Lower lobe of right lung (tissue), 2 donors: ENCODE results near the gene NCOA3. TPM values are rescaled to one million over a fixed set of nuclear protein-coding genes. Genes with fewer than 3 reads are reported as not detected.

Source experiments
- ATAC-seq, 2 donors: fragments of 200-7000 bp; cut with Tn5 transposase; one replicate each; pipeline ENCODE4 v1.9.1; 2020 to 2022; ENCODE audit warnings: mild to moderate bottlenecking in 2 of 2, moderate library complexity in 2 of 2
- DNase-seq: peaks from one replicate; pipeline ENCODE4 v3.0.0-alpha.2; 2020
- H3K27ac ChIP-seq: fragments of 200-600 bp; one replicate; pipeline ENCODE4 v1.8.0; 2022
- H3K27me3 ChIP-seq: fragments of 200-600 bp; one replicate; pipeline ENCODE4 v1.8.0; 2022; ENCODE audit warnings: low read depth
- H3K36me3 ChIP-seq: fragments of 200-600 bp; one replicate; pipeline ENCODE4 v1.8.0; 2022; ENCODE audit warnings: mild to moderate bottlenecking
- H3K4me1 ChIP-seq: fragments of 200-600 bp; one replicate; pipeline ENCODE4 v1.8.0; 2022
- H3K4me3 ChIP-seq: fragments of 200-600 bp; one replicate; pipeline ENCODE4 v1.8.0; 2022; ENCODE audit warnings: mild to moderate bottlenecking
- H3K9me3 ChIP-seq: fragments of 200-600 bp; one replicate; pipeline ENCODE4 v1.8.0; 2022
- CTCF ChIP-seq: fragments of 200-600 bp; IDR thresholded peaks from one replicate; pipeline ENCODE4 v1.8.0; 2022; ENCODE audit warnings: antibody characterized with exemption, mild to moderate bottlenecking
- intact Hi-C: fragments of 100-400 bp; cut with DNase I; formaldehyde crosslinking; loops from one replicate; pipeline ENCODE4 v1.11.0; 2022
- total RNA-seq: library from RNA; stranded (reverse); fragmentation: NEBNext Ultra II Directional; extraction: Animal tissue kit (Norgen Biotek cat#: 25700); gene quantifications from one replicate; pipeline ENCODE4 v1.2.1, GENCODE V29; 2021
- donor health status: DM: no; HTN: yes; CAD: no; lungs with severe emphysema.

The NCOA3 gene
- total RNA-seq, 1 donor from 2014 or later, result 42.1 TPM

- ATAC-seq (no peak), DNase-seq (no peak)
- Histone ChIP-seq H3K4me3 (no peak overlapping the region), H3K9me3 (no peaks in the 10 kb centered on the region), H3K36me3 (no peaks in the 10 kb centered on the region), H3K27me3 (no peaks in the 10 kb centered on the region), H3K4me1 (peaks cover 24% of the 10 kb centered on the region), H3K27ac (no peak overlapping the region)
- intact Hi-C loops, result no loop called here
- no peak for TF ChIP-seq CTCF
These were observed 81.9 kb downstream of the NCOA3 start for GRCh38 chr20:47583551-47583950.

- Histone ChIP-seq H3K27me3 (no peaks in the 10 kb centered on the region), H3K4me3 (no peak overlapping the region), H3K27ac (no peak overlapping the region), H3K9me3 (no peaks in the 10 kb centered on the region), H3K36me3 (peaks cover under 1% of the 10 kb centered on the region), H3K4me1 (peaks cover 7% of the 10 kb centered on the region)
- DNase-seq (no peak), ATAC-seq (no peak)
- no peak for TF ChIP-seq CTCF
- intact Hi-C loops, result no loop called here
These were observed 83.5 kb downstream of the NCOA3 start for GRCh38 chr20:47585087-47585747.

GRCh38 chr20:47586649-47587294 is 85.1 kb downstream of the NCOA3 start:
- H3K4me3 ChIP-seq, result no peak overlapping the region
- intact Hi-C loops, result no loop called here
- no peaks in the 10 kb centered on the region for H3K9me3 ChIP-seq
- H3K36me3 ChIP-seq, result peaks cover 6% of the 10 kb centered on the region
- H3K4me1 ChIP-seq, result peaks cover 6% of the 10 kb centered on the region
- DNase-seq (no peak), ATAC-seq (no peak)
- H3K27ac ChIP-seq, result no peak overlapping the region
- no peaks in the 10 kb centered on the region for H3K27me3 ChIP-seq
- no peak for TF ChIP-seq CTCF

GRCh38 chr20:47588158-47588557 is 86.5 kb downstream of the NCOA3 start:
- TF ChIP-seq CTCF, result no peak
- H3K27me3 ChIP-seq, result no peaks in the 10 kb centered on the region
- H3K4me1 ChIP-seq, result peaks cover 6% of the 10 kb centered on the region
- ATAC-seq (no peak), DNase-seq (no peak)
- H3K36me3 ChIP-seq, result peaks cover 6% of the 10 kb centered on the region
- no peak overlapping the region for H3K4me3 ChIP-seq
- H3K27ac ChIP-seq, result no peak overlapping the region
- intact Hi-C loops, result no loop called here
- H3K9me3 ChIP-seq, result no peaks in the 10 kb centered on the region

- intact Hi-C loops, result no loop called here
- H3K27me3 ChIP-seq, result no peaks in the 10 kb centered on the region
- TF ChIP-seq CTCF, result no peak
- peaks cover 9% of the 10 kb centered on the region for H3K36me3 ChIP-seq
- H3K4me1 ChIP-seq, result no peaks in the 10 kb centered on the region
- no peak overlapping the region for H3K4me3 ChIP-seq
- no peaks in the 10 kb centered on the region for H3K9me3 ChIP-seq
- no peak overlapping the region for H3K27ac ChIP-seq
- ATAC-seq (no peak), DNase-seq (no peak)
These were observed 89.5 kb downstream of the NCOA3 start for GRCh38 chr20:47591231-47591630.
